ENCODE results near the gene TIFAB.

DNA sequence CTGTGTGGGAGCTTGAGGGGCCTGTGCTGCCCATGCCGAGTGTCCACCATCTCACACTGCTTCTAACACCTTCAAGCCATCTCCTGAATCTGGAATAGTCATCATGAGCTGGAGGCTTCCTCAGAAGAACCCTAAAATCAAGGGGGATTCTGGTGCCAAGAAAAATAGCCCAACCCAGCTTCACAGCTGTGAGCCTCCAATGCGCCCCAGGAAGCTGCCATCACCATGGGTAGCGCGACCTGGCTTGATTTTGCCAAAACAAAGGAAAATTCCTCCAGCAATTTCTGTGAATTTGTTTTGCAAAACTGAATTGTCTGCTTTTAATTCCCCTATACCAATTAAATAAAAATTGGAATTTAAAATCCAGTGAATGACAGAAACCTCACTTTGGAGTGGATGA lies 6.2 kb upstream of the TIFAB start:
- TF ChIP-seq, protein P1, sequence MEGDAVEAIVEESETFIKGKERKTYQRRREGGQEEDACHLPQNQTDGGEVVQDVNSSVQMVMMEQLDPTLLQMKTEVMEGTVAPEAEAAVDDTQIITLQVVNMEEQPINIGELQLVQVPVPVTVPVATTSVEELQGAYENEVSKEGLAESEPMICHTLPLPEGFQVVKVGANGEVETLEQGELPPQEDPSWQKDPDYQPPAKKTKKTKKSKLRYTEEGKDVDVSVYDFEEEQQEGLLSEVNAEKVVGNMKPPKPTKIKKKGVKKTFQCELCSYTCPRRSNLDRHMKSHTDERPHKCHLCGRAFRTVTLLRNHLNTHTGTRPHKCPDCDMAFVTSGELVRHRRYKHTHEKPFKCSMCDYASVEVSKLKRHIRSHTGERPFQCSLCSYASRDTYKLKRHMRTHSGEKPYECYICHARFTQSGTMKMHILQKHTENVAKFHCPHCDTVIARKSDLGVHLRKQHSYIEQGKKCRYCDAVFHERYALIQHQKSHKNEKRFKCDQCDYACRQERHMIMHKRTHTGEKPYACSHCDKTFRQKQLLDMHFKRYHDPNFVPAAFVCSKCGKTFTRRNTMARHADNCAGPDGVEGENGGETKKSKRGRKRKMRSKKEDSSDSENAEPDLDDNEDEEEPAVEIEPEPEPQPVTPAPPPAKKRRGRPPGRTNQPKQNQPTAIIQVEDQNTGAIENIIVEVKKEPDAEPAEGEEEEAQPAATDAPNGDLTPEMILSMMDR (IDR thresholded peaks at IDR 0.05): no peak
- no peak for TF ChIP-seq POLR2A (IDR thresholded peaks at IDR 0.05)

Data from suprapubic skin (tissue), 3 donors.